Measurements from ENCODE around the gene DTYMK.

The DTYMK gene

GRCh38 chr2:241627675-241628074, 58.9 kb downstream of the DTYMK start:
- ChIA-PET CTCF (no interaction called here), POLR2A (no interaction called here)
- Histone ChIP-seq H3K9me3 (ENCODE audit: control insufficient read depth, insufficient read depth, low read depth, low read length) (no peaks in the 10 kb centered on the region), H3K36me3 (ENCODE audit: control insufficient read depth in 2 of 2, insufficient read depth in 1 of 2, low read length in 2 of 2) (peaks cover 24 to 56% of the 10 kb centered on the region in 2 experiments; a peak in 2 of 3 replicates), H3K4me1 (ENCODE audit: control insufficient read depth, insufficient read depth, low read length) (no peaks in the 10 kb centered on the region; the same call in 1 of the 2 replicates), H3K4me3 (ENCODE audit: low read depth, low read length) (no peak overlapping the region), H3K27ac (ENCODE audit: extremely low read depth, low read depth, low read length) (no peak overlapping the region)
- TF ChIP-seq ZNF24 (tag by site-specific recombination; IDR thresholded peaks at IDR 0.05) = no peak
- TF ChIP-seq YY2 (tag by site-specific recombination; IDR thresholded peaks at IDR 0.05) = no peak
- TF ChIP-seq ELK4 (IDR thresholded peaks at IDR 0.05; ENCODE audit: borderline replicate concordance, low read depth, low read length) = no peak
- no peak for TF ChIP-seq SCRT1 (tag by site-specific recombination; IDR thresholded peaks at IDR 0.05; ENCODE audit: borderline replicate concordance)
- TF ChIP-seq SP7 (tag by site-specific recombination; IDR thresholded peaks at IDR 0.05) = no peak
- no peak for TF ChIP-seq ZNF426 (tag by site-specific recombination; IDR thresholded peaks at IDR 0.05)
